Measurements from ENCODE around the gene DESI1. TPM values are rescaled to one million over a fixed set of nuclear protein-coding genes. Genes with fewer than 3 reads are reported as not detected.

Gene DESI1
- total and polyA plus RNA-seq, 12 donors, result 11.4 to 82.8 (median 34.7) TPM

DNA sequence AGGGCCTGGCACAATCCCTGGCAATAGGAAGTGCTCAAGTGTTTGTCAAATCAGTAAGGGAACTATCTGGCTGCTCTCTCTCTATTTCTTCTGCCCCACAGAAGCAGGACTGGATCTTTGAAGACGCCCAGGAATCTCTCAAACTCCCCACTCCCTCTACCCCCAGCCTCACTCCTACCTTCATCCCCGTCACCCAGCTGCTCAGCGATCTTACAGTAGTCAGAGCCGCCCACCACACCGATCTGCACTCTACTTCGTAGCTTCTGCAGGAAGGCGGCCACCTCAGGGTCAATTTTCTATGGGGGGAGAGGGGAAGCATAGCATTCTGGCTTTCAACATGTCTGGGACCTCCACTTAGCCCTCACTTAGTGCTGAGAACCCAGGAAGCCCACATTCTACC is 34.9 kb downstream of the DESI1 start:
- peaks cover 0 to 30% of the 10 kb centered on the region in 2 donors for H3K36me3 ChIP-seq (replicated peaks in 1 of 2)
- intact Hi-C loops (cut with DNase I), result no loop called here
- no peak overlapping the region for H3K4me3 ChIP-seq
- no peak for DNase-seq
- no peak overlapping the region for H3K27ac ChIP-seq
- 95 to 99% (median 97%) methylated on average over 7 of the region's 7 CpGs for WGBS, 4 donors
- H3K9me3 ChIP-seq (replicated peaks in 1 of 3), result no peaks in the 10 kb centered on the region
- no peak for TF ChIP-seq CTCF (IDR thresholded peaks at IDR 0.05)
- TF ChIP-seq POLR2A (IDR thresholded peaks at IDR 0.05), result no peak
- H3K4me1 ChIP-seq (replicated peaks in 1 of 2), result peaks cover 8 to 15% of the 10 kb centered on the region in 2 donors
- no peaks in the 10 kb centered on the region for H3K27me3 ChIP-seq

DNA sequence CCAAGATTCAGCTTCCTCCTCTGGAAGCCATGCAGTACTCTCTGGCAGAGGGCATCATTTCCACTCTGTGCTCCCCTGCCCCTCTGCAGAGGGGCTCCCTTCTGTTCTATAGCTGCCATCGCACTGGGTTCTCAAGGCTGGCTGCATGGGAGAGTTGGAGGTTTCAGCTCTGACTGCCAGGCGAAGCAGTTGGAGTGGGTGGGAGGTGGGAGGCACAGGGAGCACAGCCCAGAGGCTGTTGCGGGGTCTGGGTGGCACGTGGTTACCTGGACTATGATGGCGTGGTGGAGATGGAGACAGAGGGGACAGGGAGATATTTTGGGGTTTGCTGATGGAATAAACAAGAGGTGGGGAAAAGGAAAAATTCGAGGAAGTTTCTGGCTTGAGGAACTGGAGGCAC is 36.0 kb downstream of the DESI1 start:
- Histone ChIP-seq H3K4me3 (no peak overlapping the region), H3K36me3 (replicated peaks in 1 of 2) (peaks cover 0 to 30% of the 10 kb centered on the region in 2 donors), H3K27ac (no peak overlapping the region), H3K4me1 (replicated peaks in 1 of 2) (peaks cover 14 to 22% of the 10 kb centered on the region in 2 donors), H3K9me3 (replicated peaks in 1 of 3) (no peaks in the 10 kb centered on the region), H3K27me3 (no peaks in the 10 kb centered on the region)
- DNase-seq, result no peak
- WGBS, 4 donors, result 88 to 97% (median 92%) methylated on average over 6 of the region's 6 CpGs
- no peak for TF ChIP-seq POLR2A (IDR thresholded peaks at IDR 0.05)
- no peak for TF ChIP-seq CTCF (IDR thresholded peaks at IDR 0.05)
- intact Hi-C loops (cut with DNase I), result no loop called here

DNA sequence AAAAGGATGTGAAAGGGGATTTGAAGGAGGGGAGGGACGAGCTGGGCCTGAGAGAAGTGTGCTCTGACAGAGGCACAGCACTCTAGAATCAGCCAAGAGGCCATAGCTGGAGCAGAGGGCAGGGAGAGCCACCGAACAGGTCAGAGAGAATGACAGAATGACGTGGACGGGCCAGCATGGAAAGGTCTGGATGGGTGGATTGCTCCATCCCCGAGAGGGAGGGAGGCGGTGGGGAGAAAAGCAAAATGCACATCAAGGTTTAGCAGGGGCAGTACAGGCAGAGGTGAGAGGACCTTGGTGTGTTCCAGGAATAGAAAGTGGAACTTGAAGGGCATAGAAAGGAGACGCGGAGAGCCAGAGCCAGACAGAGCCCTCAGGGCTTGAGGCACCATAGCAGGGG is 38.1 kb downstream of the DESI1 start:
- Histone ChIP-seq H3K4me1 (replicated peaks in 1 of 2) (peaks cover 22 to 28% of the 10 kb centered on the region in 2 donors), H3K27me3 (no peaks in the 10 kb centered on the region), H3K9me3 (replicated peaks in 1 of 3) (no peaks in the 10 kb centered on the region), H3K36me3 (replicated peaks in 1 of 2) (peaks cover 0 to 30% of the 10 kb centered on the region in 2 donors), H3K27ac (peak overlapping the region; percentile 0 to 90 (median 60)), H3K4me3 (no peak overlapping the region)
- TF ChIP-seq CTCF (IDR thresholded peaks at IDR 0.05) (no peak), POLR2A (IDR thresholded peaks at IDR 0.05) (peak in 1 of 2 donors; percentile 14)
- peak; percentile 68 to 87 (median 73) for DNase-seq
- intact Hi-C loops (cut with DNase I), result no loop called here
- WGBS, 4 donors, result 35 to 58% (median 55%) methylated on average over 8 of the region's 8 CpGs

DNA sequence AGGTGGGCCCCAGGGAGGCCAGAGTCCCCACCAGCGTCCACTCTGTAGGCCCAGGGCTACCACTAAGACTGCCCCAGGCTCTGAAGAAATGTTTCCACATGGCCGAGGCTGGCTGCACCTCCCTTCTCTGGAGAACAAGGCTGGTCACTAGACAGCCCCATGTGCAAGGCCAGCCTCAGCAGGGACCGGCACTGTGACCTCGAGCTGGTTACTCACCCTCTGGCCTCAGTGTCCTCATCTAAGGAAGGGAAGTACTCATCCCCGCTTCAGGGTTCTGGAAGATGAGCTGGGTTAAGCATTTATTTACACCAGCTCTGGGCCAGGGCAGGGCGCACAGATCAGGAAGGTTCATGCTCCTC is 40.9 kb downstream of the DESI1 start:
- peaks cover 0 to 39% of the 10 kb centered on the region in 2 donors for H3K36me3 ChIP-seq (replicated peaks in 1 of 2)
- no peaks in the 10 kb centered on the region for H3K27me3 ChIP-seq
- H3K4me1 ChIP-seq (replicated peaks in 1 of 2), result peaks cover 26 to 34% of the 10 kb centered on the region in 2 donors
- intact Hi-C loops (cut with DNase I), result no loop called here
- peak; percentile 79 to 93 (median 92) for DNase-seq
- H3K4me3 ChIP-seq, result no peak overlapping the region
- peak overlapping the region; percentile 23 to 94 (median 85) for H3K27ac ChIP-seq
- TF ChIP-seq POLR2A (IDR thresholded peaks at IDR 0.05) (peak in 1 of 2 donors; percentile 61), CTCF (IDR thresholded peaks at IDR 0.05) (no peak)
- WGBS, 4 donors, result 31 to 46% (median 44%) methylated on average over 3 to 6 of the region's 6 CpGs
- no peaks in the 10 kb centered on the region for H3K9me3 ChIP-seq (replicated peaks in 1 of 3)
